HCT116 (cell line): ENCODE data around the gene TTC6. TPM values are rescaled to one million over a fixed set of nuclear protein-coding genes. Genes with fewer than 3 reads are reported as not detected.

ENCODE experiments used
- ATAC-seq: fragments of 200-7000 bp; cut with Tn5 transposase; 2 replicates; pipeline ENCODE4 v1.9.1; 2020; ENCODE audit warnings: mild to moderate bottlenecking, moderate library complexity
- BruUV-seq: library from RNA; stranded (reverse); fragments of 400-500 nt; replicated peaks from 2 replicates; lab custom pipeline; 2021; lab: Mats Ljungman, UMichigan
- CTCF ChIA-PET: fragments of 300-600 bp; sonication (Branson Sonifier 250); formaldehyde crosslinking; loops from one replicate; lab custom pipeline; 2021; ENCODE audit warnings: antibody characterized with exemption; lab: Charles Lee
- POLR2A ChIA-PET: fragments of 300-600, 350-600 bp; sonication (Branson Sonifier 250); formaldehyde crosslinking; loops from one replicate; lab custom pipeline; 2021; ENCODE audit warnings: antibody characterized with exemption; lab: Charles Lee
- RAD21 ChIA-PET, 2 experiments: fragments of 300-600 bp; sonication (Branson Sonifier 250); formaldehyde crosslinking; loops; one replicate each; lab custom pipeline; 2023; ENCODE audit warnings: low total read pairs in 2 of 2; ENCODE audit not compliant: uncharacterized antibody in 2 of 2, unreplicated experiment in 2 of 2, low non-redundant PET in 1 of 2; lab: Charles Lee
- DNase-seq: peaks from one replicate; pipeline ENCODE4 v3.0.0-alpha.2; 2010; ENCODE audit warnings: low read depth, low spot score
- H2AFZ ChIP-seq: fragments of 200-600 bp; shearing (Covaris generic), sonication (generic); 2 replicates; pipeline ENCODE4 v1.6.1; 2017; ENCODE audit warnings: low read depth, mixed run types, mixed read lengths, antibody characterized with exemption, low read length; ENCODE audit not compliant: poor library complexity, severe bottlenecking
- H3K27ac ChIP-seq: 2 replicates; pipeline ENCODE4 v1.5.1; 2012; ENCODE audit warnings: low read depth, low read length
- H3K27me3 ChIP-seq: fragments of 200-600 bp; sonication (generic); 2 replicates; pipeline ENCODE4 v1.6.1; 2016; ENCODE audit warnings: mixed run types, low read length, mixed read lengths; ENCODE audit not compliant: insufficient read depth
- H3K36me3 ChIP-seq, 2 experiments: fragments of 200-500 bp in 1 of 2; fragments of 200-600 bp in 1 of 2; sonication (Bioruptor generic) in 1 of 2; sonication (generic) in 1 of 2; 2 replicates each; pipeline versions ENCODE4 v1.5.1 to v1.6.1; 2014 to 2016; ENCODE audit warnings: low read length in 2 of 2, inconsistent platforms in 1 of 2, mixed read lengths in 1 of 2, mixed run types in 1 of 2; ENCODE audit not compliant: insufficient read depth in 2 of 2, control insufficient read depth in 1 of 2
- H3K4me1 ChIP-seq, 2 experiments: fragments of 200-600 bp in 1 of 2; sonication (generic) in 1 of 2; 2 replicates each; pipeline versions ENCODE4 v1.5.1 to v1.6.1; 2012 to 2017; ENCODE audit warnings: low read length in 2 of 2, inconsistent platforms in 1 of 2, mild to moderate bottlenecking in 1 of 2, mixed read lengths in 1 of 2, mixed run types in 1 of 2, moderate library complexity in 1 of 2; ENCODE audit not compliant: insufficient read depth in 2 of 2, control insufficient read depth in 1 of 2
- H3K4me2 ChIP-seq: fragments of 200-600 bp; sonication (generic); 2 replicates; pipeline ENCODE4 v1.6.1; 2017; ENCODE audit warnings: mixed run types, low read length, mixed read lengths
- H3K4me3 ChIP-seq, 2 experiments: fragments of 200-600 bp in 1 of 2; sonication (generic) in 1 of 2; replicated peaks in 1 of 2; 2 replicates each; pipeline ENCODE4 v1.5.1; 2011 to 2016; ENCODE audit warnings: low read length in 2 of 2, control low read depth in 1 of 2, low read depth in 1 of 2, mild to moderate bottlenecking in 1 of 2, mixed read lengths in 1 of 2, mixed run types in 1 of 2
- H3K79me2 ChIP-seq: fragments of 200-600 bp; sonication (generic); 2 replicates; pipeline ENCODE4 v1.6.1; 2017; ENCODE audit warnings: mild to moderate bottlenecking, mixed run types, low read length, moderate library complexity, mixed read lengths; ENCODE audit not compliant: insufficient read depth
- H3K9ac ChIP-seq: fragments of 200-600 bp; sonication (generic); 2 replicates; pipeline ENCODE4 v1.6.1; 2016; ENCODE audit warnings: low read length, mixed read lengths
- H3K9me2 ChIP-seq: fragments of 200-600 bp; sonication (generic), shearing (Covaris generic); 2 replicates; pipeline ENCODE4 v1.6.1; 2017; ENCODE audit warnings: mixed run types, mild to moderate bottlenecking, moderate library complexity; ENCODE audit not compliant: insufficient read depth
- H3K9me3 ChIP-seq, 2 experiments: fragments of 200-500 bp in 1 of 2; fragments of 200-600 bp in 1 of 2; sonication (Bioruptor generic) in 1 of 2; sonication (generic) in 1 of 2; 2 replicates each; pipeline ENCODE4 v1.6.1; 2014 to 2017; ENCODE audit warnings: low read length in 2 of 2, mixed read lengths in 2 of 2, inconsistent platforms in 1 of 2, low read depth in 1 of 2, mild to moderate bottlenecking in 1 of 2, mixed run types in 1 of 2, moderate library complexity in 1 of 2; ENCODE audit not compliant: control insufficient read depth in 1 of 2, insufficient read depth in 1 of 2
- H4K20me1 ChIP-seq: fragments of 200-600 bp; sonication (generic), shearing (Covaris generic); 2 replicates; pipeline ENCODE4 v1.6.1; 2017; ENCODE audit warnings: mixed run types, mild to moderate bottlenecking, moderate library complexity; ENCODE audit not compliant: insufficient read depth
- CBX3 ChIP-seq: IDR thresholded peaks from 2 replicates; pipeline ENCODE4 v1.6.1; 2012; ENCODE audit warnings: low read depth
- CEBPB ChIP-seq: IDR thresholded peaks from 2 replicates; pipeline ENCODE4 v1.6.1; 2012; ENCODE audit warnings: low read depth
- EGR1 ChIP-seq: IDR thresholded peaks from 2 replicates; pipeline ENCODE4 v1.6.1; 2012; ENCODE audit warnings: low read depth
- ELF1 ChIP-seq: IDR thresholded peaks from 2 replicates; pipeline ENCODE4 v1.6.1; 2012; ENCODE audit warnings: low read depth, borderline replicate concordance
- POLR2A ChIP-seq: IDR thresholded peaks from 2 replicates; pipeline ENCODE4 v1.7.0; 2011; ENCODE audit warnings: borderline replicate concordance; ENCODE audit not compliant: insufficient read depth, insufficient read length; ENCODE audit errors: extremely low read depth
- POLR2AphosphoS5 ChIP-seq: IDR thresholded peaks from 2 replicates; pipeline ENCODE4 v1.6.1; 2011; ENCODE audit warnings: mild to moderate bottlenecking, low read depth, low read length, moderate library complexity
- SIN3A ChIP-seq: IDR thresholded peaks from 2 replicates; pipeline ENCODE4 v1.6.1; 2012; ENCODE audit warnings: low read depth
- SP1 ChIP-seq: IDR thresholded peaks from 2 replicates; pipeline ENCODE4 v1.6.1; 2012; ENCODE audit warnings: low read depth
- ZBTB33 ChIP-seq: IDR thresholded peaks from 2 replicates; pipeline ENCODE4 v1.6.1; 2011; ENCODE audit warnings: mild to moderate bottlenecking, low read length, moderate library complexity; ENCODE audit not compliant: insufficient replicate concordance; ENCODE audit errors: extremely low read depth
- intact Hi-C: fragments of 100-400 bp; cut with micrococcal nuclease; formaldehyde crosslinking; loops from 2 replicates; pipeline ENCODE4 v1.10.0; 2022
- total RNA-seq: library from RNA; stranded (reverse); gene quantifications from one replicate; pipeline ENCODE4 v1.2.1, GENCODE V29; 2021; ENCODE audit not compliant: unreplicated experiment
- TF ChIP-seq, protein P1 (sequence below): IDR thresholded peaks from 2 replicates; pipeline ENCODE4 v1.6.1; 2012

TTC6 gene
- total RNA-seq, 1 experiment from 2014 or later, result 0.10 TPM

DNA sequence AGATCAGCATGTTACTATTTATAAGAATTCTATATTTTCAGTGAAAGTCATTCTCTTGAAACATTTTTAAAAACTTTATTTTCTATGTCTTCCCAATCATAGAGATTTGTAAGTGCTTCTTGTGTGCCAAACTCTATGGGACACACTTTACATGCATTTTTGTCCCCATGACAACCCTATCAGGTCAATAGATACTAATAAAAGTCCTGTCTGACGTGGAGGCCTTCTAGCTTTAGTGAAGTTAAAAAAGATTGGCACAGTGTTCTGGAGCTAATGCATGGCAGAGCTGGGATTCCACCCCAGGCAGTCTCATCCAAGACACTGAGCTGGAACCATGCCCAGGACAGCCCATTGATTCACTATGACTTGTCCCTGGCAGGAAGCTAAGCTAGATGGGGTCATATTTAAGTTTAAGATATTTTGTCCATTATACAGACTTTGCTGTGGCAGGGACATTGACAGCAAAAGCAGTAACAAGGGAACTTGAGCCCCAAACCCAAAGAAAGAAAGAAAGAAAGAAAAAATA, 28.1 kb downstream of the TTC6 start:
- ChIA-PET POLR2A (no interaction called here), CTCF (interaction anchor here (2.1 kb wide), 1 partner anchor 393 kb away, joined by 6 read pairs; no protein-coding TSS in a partner anchor), RAD21 (no interaction called here)
- Histone ChIP-seq H2AFZ (no peak overlapping the region), H3K9ac (no peak overlapping the region), H4K20me1 (no peaks in the 10 kb centered on the region), H3K27ac (no peak overlapping the region), H3K4me1 (peaks cover 0 to 9% of the 10 kb centered on the region in 2 experiments; a peak in 2 of 4 replicates), H3K9me2 (no peaks in the 10 kb centered on the region), H3K9me3 (no peaks in the 10 kb centered on the region), H3K4me3 (no peak overlapping the region), H3K36me3 (no peaks in the 10 kb centered on the region), H3K27me3 (no peaks in the 10 kb centered on the region), H3K4me2 (0 out of 2 replicates have a peak overlapping the region, but pooled peaks have one; percentile 1), H3K79me2 (no peaks in the 10 kb centered on the region)
- no peak for ATAC-seq
- BruUV-seq, result no TSS peak
- DNase-seq, result peak; percentile 1
- TF ChIP-seq POLR2AphosphoS5, result no peak
- TF ChIP-seq SP1, result 0 out of 2 replicates have a peak, but pooled peaks have one; percentile 13
- intact Hi-C loops, result no loop called here

- Histone ChIP-seq H3K4me2 (0 out of 2 replicates have a peak overlapping the region, but pooled peaks have one; percentile 1), H3K79me2 (no peaks in the 10 kb centered on the region)
- TF ChIP-seq EGR1, result no peak
- TF ChIP-seq CEBPB, result no peak
- TF ChIP-seq, protein P1, sequence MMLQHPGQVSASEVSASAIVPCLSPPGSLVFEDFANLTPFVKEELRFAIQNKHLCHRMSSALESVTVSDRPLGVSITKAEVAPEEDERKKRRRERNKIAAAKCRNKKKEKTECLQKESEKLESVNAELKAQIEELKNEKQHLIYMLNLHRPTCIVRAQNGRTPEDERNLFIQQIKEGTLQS, result no peak
- TF ChIP-seq CBX3, result no peak
- no peak for TF ChIP-seq POLR2A
- no peak for TF ChIP-seq ZBTB33
- TF ChIP-seq SIN3A, result no peak
- TF ChIP-seq ELF1, result no peak
- TF ChIP-seq, all 23 proteins: peak for 0
- ChIA-PET CTCF (interaction anchor here (2.1 kb wide), 1 partner anchor 393 kb away, joined by 6 read pairs; no protein-coding TSS in a partner anchor), RAD21 (no interaction called here), POLR2A (no interaction called here)
- intact Hi-C loops, result no loop called here
- Histone ChIP-seq H3K27ac (no peak overlapping the region), H2AFZ (no peak overlapping the region), H3K4me3 (no peak overlapping the region), H3K36me3 (no peaks in the 10 kb centered on the region), H3K9me2 (no peaks in the 10 kb centered on the region), H3K27me3 (no peaks in the 10 kb centered on the region), H3K9me3 (no peaks in the 10 kb centered on the region), H4K20me1 (no peaks in the 10 kb centered on the region), H3K9ac (no peak overlapping the region), H3K4me1 (peaks cover 0 to 9% of the 10 kb centered on the region in 2 experiments; a peak in 2 of 4 replicates)
- no peak for ATAC-seq
- BruUV-seq, result no TSS peak
- no peak for DNase-seq
These were observed 28.5 kb downstream of the TTC6 start for GRCh38 chr14:37623971-37624370.
